Smooth muscle cell (in vitro differentiated cells): ENCODE results near the gene NME4. TPM values are rescaled to one million over a fixed set of nuclear protein-coding genes. Genes with fewer than 3 reads are reported as not detected.
"Not testable (repeated sequence)": the region's sequence is repeated elsewhere in the genome, so short reads cannot be mapped to it uniquely, and the experiment has no call there.

Experiments
- DNase-seq: peaks from one replicate; lab custom pipeline; 2025; ENCODE audit not compliant: unreplicated experiment; lab: John Stamatoyannopoulos, UW
- H2AFZ ChIP-seq: fragments of 200-600 bp; sonication (generic); 2 replicates; pipeline ENCODE4 v1.6.0; 2016; ENCODE audit warnings: antibody characterized with exemption, low read depth, mild to moderate bottlenecking
- H3F3A ChIP-seq: fragments of 200-600 bp; sonication (generic); 2 replicates; pipeline ENCODE4 v1.6.0; 2017; ENCODE audit warnings: antibody characterized with exemption, low read depth
- H3K27ac ChIP-seq: fragments of 200-600 bp; sonication (generic); 2 replicates; pipeline ENCODE4 v1.5.1; 2016; ENCODE audit warnings: low read depth, mild to moderate bottlenecking
- H3K27me3 ChIP-seq: fragments of 200-600 bp; sonication (generic); 2 replicates; pipeline ENCODE4 v1.6.1; 2016; ENCODE audit warnings: low read depth, mild to moderate bottlenecking
- H3K36me3 ChIP-seq: fragments of 200-600 bp; sonication (generic); 2 replicates; pipeline ENCODE4 v1.5.1; 2016; ENCODE audit warnings: low read depth
- H3K4me1 ChIP-seq: fragments of 200-600 bp; sonication (generic); 2 replicates; pipeline ENCODE4 v1.5.1; 2016; ENCODE audit warnings: low read depth
- H3K4me2 ChIP-seq: fragments of 200-600 bp; sonication (generic); 2 replicates; pipeline ENCODE4 v1.6.0; 2016; ENCODE audit warnings: mild to moderate bottlenecking
- H3K4me3 ChIP-seq: fragments of 200-600 bp; sonication (generic); 2 replicates; pipeline ENCODE4 v1.5.1; 2016; ENCODE audit warnings: mild to moderate bottlenecking
- H3K79me2 ChIP-seq: fragments of 200-600 bp; sonication (generic); 2 replicates; pipeline ENCODE4 v1.6.0; 2016; ENCODE audit warnings: low read depth, mild to moderate bottlenecking
- H3K9ac ChIP-seq: fragments of 200-600 bp; sonication (generic); 2 replicates; pipeline ENCODE4 v1.6.0; 2016; ENCODE audit warnings: low read depth
- H3K9me3 ChIP-seq: fragments of 200-600 bp; sonication (generic); replicated peaks from 2 replicates; pipeline ENCODE4 v1.5.1; 2016; ENCODE audit warnings: low read depth
- H4K20me1 ChIP-seq: fragments of 200-600 bp; sonication (generic); 2 replicates; pipeline ENCODE4 v1.6.0; 2016; ENCODE audit warnings: low read depth
- CTCF ChIP-seq: fragments of 200-600 bp; sonication (generic); IDR thresholded peaks from 2 replicates; pipeline ENCODE4 v1.5.1; 2017; ENCODE audit warnings: borderline replicate concordance, mild to moderate bottlenecking, antibody characterized with exemption; ENCODE audit not compliant: insufficient read depth, poor library complexity, severe bottlenecking
- WGBS: methylation state at CpG from one replicate; pipeline ENCODE4 v1.1.7; 2016; ENCODE audit warnings: low lambda C conversion rate; 5-methylcytosine and 5-hydroxymethylcytosine counted together
- polyA plus RNA-seq: library from polyadenylated mRNA; unstranded; fragments of >200 nt; fragmentation: Nextera tagmentation; extraction: Ambion mirVana; gene quantifications from 2 replicates; pipeline ENCODE4 v1.2.1, GENCODE V29; 2016
- total RNA-seq: library from RNA; depleted of rRNA; stranded (reverse); fragments of >200 nt; gene quantifications from 2 replicates; pipeline ENCODE4 v1.2.3, GENCODE V29; 2014

Gene NME4
- total and polyA plus RNA-seq, 2 experiments from 2014 or later = 218 to 523 TPM

GRCh38 chr16:410516-411178, 13.6 kb downstream of the NME4 start:
- H3K4me3 ChIP-seq = no peak overlapping the region
- H3K27me3 ChIP-seq = no peaks in the 10 kb centered on the region
- no peaks in the 10 kb centered on the region for H3F3A ChIP-seq
- DNase-seq = no peak
- no peaks in the 10 kb centered on the region for H3K36me3 ChIP-seq
- H3K4me1 ChIP-seq = no peaks in the 10 kb centered on the region
- no peaks in the 10 kb centered on the region for H4K20me1 ChIP-seq
- H2AFZ ChIP-seq = no peak overlapping the region
- no peak overlapping the region for H3K9ac ChIP-seq
- no peaks in the 10 kb centered on the region for H3K9me3 ChIP-seq
- WGBS = 94% methylated on average over 22 of the region's 36 CpGs
- TF ChIP-seq CTCF = no peak
- H3K27ac ChIP-seq = no peak overlapping the region
- no peaks in the 10 kb centered on the region for H3K79me2 ChIP-seq
- no peak overlapping the region for H3K4me2 ChIP-seq

DNA sequence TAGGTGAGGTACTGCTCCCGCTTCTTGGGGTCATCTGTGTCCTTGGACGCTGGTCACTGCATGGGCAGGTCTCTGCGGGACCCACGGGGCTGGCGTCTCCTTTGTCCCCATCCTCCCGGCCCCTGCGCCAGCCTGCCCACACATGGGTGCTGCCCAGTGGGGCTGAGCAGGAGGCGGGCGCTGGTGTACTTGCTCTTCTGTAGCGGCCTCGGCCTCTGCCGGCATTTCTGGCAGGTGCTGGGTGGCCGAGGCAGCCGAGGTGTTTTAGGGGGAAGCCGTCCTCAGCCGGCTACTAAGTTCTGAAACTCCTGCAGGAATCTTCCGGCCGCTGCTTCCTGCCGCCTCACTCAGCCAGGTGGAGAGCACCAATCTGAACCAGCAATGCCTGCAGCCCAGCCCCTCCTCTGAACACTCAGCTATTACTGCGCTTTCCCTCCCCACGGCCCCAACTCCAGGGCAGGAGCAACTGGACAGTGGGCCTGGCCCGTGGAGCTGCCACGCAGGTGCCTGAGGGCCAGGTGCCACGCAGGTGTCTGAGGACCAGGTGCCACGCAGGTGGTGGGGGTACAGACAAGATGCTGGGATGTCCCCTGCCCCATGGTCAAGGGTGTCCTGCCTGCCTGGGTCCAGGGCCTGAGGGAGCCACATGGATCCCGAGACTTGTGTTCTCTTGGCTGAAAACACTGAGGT, 14.7 kb downstream of the NME4 start:
- Histone ChIP-seq H3K4me3 (no peak overlapping the region), H3K27me3 (no peaks in the 10 kb centered on the region), H3F3A (no peaks in the 10 kb centered on the region), H3K9me3 (no peaks in the 10 kb centered on the region), H3K4me1 (no peaks in the 10 kb centered on the region), H4K20me1 (no peaks in the 10 kb centered on the region), H3K79me2 (no peaks in the 10 kb centered on the region), H3K9ac (no peak overlapping the region), H3K36me3 (no peaks in the 10 kb centered on the region), H3K27ac (no peak overlapping the region), H2AFZ (no peak overlapping the region), H3K4me2 (no peak overlapping the region)
- TF ChIP-seq CTCF = no peak
- 98% methylated on average over 26 of the region's 26 CpGs for WGBS
- no peak for DNase-seq

DNA sequence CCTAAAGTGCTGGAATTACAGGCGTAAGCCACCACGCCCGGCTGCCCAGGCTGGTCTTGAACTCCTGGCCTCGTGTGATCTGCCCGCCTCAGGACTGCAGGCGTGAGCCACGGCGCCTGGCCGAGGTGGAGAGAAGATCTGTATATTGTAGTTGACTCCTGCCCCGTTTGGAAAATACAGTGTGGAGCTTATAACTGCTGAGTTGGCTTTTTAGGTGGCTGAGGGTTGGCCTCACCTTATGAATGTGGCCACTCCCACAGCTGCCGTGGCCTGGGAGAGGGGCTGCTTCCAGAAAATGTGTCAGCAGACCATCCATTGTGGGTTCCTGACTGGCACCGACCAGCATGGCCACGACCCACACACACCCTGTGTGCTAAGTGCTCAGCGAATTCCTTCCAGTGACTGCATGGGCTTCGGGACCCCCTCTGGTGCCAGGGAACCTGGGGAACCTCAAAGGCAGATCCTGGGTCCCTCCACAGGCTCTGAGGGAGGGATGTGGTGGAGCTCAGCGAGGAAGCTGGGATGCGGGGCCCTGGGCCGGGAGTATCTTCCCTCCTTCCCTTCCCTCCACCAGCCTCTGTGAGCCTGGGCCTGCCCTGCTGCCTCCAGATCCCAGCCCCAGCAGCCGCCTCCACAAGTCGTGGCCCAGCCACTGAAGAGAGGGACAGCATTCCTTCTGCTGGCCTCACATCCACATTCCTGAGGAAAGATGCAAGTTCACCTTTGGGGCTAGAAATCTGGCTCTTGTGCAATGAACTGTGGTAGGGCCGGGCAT, 17.6 kb downstream of the NME4 start:
- Histone ChIP-seq H3K4me3 (no peak overlapping the region), H3K27me3 (no peaks in the 10 kb centered on the region), H3F3A (no peaks in the 10 kb centered on the region), H3K79me2 (no peaks in the 10 kb centered on the region), H2AFZ (no peak overlapping the region), H3K9ac (no peak overlapping the region), H3K9me3 (no peaks in the 10 kb centered on the region), H3K27ac (no peak overlapping the region), H3K36me3 (no peaks in the 10 kb centered on the region), H3K4me2 (no peak overlapping the region), H3K4me1 (no peaks in the 10 kb centered on the region), H4K20me1 (no peaks in the 10 kb centered on the region)
- TF ChIP-seq CTCF = no peak
- WGBS = 92% methylated on average over 21 of the region's 21 CpGs
- DNase-seq = no peak

DNA sequence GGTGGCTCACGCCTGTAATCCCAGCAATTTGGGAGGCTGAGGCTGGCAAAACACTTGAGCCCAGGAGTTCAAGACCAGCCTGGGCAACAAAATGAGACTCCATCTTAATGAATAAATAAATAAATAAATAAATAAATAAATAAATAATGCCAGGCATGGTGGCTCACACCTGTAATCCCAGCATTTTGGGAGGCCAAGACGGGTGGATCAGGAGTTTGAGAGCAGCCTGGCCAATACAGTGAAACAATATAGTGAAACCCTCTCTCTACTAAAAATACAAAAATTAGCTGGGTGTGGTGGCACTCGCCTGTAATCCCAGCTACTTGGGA, 18.1 kb downstream of the NME4 start:
- not testable (repeated sequence) for H3K4me2 ChIP-seq

GRCh38 chr16:422179-422578, 25.2 kb downstream of the NME4 start:
- not testable (repeated sequence) for H3K27me3 ChIP-seq, H3K9me3 ChIP-seq, H3K36me3 ChIP-seq, H3K4me3 ChIP-seq, H3K9ac ChIP-seq, H3K27ac ChIP-seq, H3K4me2 ChIP-seq, H2AFZ ChIP-seq, DNase-seq
- 88% methylated on average over 13 of the region's 13 CpGs for WGBS
- H4K20me1 ChIP-seq = peaks cover 10% of the 10 kb centered on the region
- peaks cover 10% of the 10 kb centered on the region for H3K79me2 ChIP-seq
- peaks cover 12% of the 10 kb centered on the region for H3K4me1 ChIP-seq
- H3F3A ChIP-seq = peaks cover 10% of the 10 kb centered on the region

More for the DNA sequence above, 18.1 kb downstream of the NME4 start:
- H3K4me3 ChIP-seq, H3K27me3 ChIP-seq, H3K27ac ChIP-seq, H4K20me1 ChIP-seq, DNase-seq, H3K9me3 ChIP-seq, H2AFZ ChIP-seq, H3K9ac ChIP-seq, H3K36me3 ChIP-seq, H3K79me2 ChIP-seq, H3F3A ChIP-seq, H3K4me1 ChIP-seq: not testable (repeated sequence)
- WGBS = 94% methylated on average over 3 of the region's 3 CpGs
